Fibroblast of skin of back (primary cell): ENCODE measurements around the gene NRAP. TPM values are rescaled to one million over a fixed set of nuclear protein-coding genes. Genes with fewer than 3 reads are reported as not detected.

Experiments used
- DNase-seq: peaks from one replicate; pipeline ENCODE4 v3.0.0-alpha.2; 2013
- polyA plus RNA-seq, 2 experiments: library from polyadenylated mRNA; unstranded; fragments of 120-200 nt; gene quantifications; one replicate each; pipeline ENCODE4 v1.2.1, GENCODE V29; 2013; ENCODE audit not compliant: insufficient read length in 2 of 2

NRAP gene, protein sequence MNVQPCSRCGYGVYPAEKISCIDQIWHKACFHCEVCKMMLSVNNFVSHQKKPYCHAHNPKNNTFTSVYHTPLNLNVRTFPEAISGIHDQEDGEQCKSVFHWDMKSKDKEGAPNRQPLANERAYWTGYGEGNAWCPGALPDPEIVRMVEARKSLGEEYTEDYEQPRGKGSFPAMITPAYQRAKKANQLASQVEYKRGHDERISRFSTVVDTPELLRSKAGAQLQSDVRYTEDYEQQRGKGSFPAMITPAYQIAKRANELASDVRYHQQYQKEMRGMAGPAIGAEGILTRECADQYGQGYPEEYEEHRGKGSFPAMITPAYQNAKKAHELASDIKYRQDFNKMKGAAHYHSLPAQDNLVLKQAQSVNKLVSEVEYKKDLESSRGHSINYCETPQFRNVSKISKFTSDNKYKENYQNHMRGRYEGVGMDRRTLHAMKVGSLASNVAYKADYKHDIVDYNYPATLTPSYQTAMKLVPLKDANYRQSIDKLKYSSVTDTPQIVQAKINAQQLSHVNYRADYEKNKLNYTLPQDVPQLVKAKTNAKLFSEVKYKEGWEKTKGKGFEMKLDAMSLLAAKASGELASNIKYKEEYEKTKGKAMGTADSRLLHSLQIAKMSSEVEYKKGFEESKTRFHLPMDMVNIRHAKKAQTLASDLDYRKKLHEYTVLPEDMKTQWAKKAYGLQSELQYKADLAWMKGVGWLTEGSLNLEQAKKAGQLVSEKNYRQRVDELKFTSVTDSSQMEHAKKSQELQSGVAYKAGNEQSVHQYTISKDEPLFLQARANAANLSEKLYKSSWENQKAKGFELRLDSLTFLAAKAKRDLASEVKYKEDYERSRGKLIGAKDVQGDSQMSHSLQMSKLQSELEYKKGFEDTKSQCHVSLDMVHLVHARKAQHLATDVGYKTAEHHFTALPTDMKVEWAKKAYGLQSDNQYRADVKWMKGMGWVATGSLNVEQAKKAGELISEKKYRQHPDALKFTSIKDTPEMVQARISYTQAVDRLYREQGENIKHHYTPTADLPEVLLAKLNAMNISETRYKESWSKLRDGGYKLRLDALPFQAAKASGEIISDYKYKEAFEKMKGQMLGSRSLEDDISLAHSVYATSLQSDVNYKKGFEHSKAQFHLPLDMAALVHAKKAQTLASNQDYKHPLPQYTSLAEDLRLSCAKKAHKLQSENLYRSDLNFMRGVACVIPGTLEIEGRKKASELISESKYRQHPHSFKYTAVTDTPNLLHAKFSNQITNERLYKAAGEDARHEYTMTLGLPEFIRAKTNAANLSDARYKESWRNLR (N-terminal part only)
- polyA plus RNA-seq (2013, experiment 1 of 2; ENCODE audit: insufficient read length): 0.02 TPM
- 0.05 TPM for polyA plus RNA-seq (2013, experiment 2 of 2; ENCODE audit: insufficient read length)

DNA sequence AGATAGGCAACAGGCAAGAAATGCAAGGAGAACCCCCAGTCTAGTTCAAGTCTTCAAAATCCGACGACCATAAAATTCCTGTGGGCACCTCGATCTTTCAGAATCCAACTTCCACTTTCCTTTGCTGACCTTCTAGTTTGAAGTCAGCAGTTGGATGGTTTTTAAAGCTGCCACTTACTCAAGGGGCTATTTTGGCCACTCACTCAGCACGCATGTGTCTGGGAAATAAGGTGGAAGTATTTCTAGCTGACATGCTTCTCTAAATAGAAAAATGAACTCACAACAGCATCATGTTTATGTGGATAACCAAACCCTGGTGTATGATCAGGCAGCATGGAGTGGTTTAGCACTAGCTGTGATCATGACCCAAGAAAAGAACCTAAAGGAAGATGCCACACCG is at the start of gene NRAP:
Gene NRAP (minus strand): TSS at position 134 of the 400 bp plus-strand sequence. CDS start 159 bp downstream, outside the sequence.
- no peak for DNase-seq

DNA sequence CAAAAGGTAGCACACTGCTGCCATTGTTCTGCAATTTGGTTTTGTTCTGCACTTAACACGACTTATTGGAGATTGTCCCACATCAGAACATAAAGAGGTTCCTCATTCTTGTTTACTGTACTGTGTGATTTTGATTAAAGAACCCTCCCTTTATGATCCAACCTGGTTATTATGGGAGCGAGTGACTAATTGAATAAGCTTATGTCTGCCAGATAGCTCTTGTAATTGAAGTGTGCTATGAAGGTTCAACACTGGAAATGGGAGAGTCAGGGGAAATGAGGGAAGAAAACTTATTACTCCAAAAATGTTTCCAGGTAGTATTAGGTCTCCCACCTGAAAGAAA is 49.8 kb upstream of the NRAP start:
- no peak for DNase-seq

DNA sequence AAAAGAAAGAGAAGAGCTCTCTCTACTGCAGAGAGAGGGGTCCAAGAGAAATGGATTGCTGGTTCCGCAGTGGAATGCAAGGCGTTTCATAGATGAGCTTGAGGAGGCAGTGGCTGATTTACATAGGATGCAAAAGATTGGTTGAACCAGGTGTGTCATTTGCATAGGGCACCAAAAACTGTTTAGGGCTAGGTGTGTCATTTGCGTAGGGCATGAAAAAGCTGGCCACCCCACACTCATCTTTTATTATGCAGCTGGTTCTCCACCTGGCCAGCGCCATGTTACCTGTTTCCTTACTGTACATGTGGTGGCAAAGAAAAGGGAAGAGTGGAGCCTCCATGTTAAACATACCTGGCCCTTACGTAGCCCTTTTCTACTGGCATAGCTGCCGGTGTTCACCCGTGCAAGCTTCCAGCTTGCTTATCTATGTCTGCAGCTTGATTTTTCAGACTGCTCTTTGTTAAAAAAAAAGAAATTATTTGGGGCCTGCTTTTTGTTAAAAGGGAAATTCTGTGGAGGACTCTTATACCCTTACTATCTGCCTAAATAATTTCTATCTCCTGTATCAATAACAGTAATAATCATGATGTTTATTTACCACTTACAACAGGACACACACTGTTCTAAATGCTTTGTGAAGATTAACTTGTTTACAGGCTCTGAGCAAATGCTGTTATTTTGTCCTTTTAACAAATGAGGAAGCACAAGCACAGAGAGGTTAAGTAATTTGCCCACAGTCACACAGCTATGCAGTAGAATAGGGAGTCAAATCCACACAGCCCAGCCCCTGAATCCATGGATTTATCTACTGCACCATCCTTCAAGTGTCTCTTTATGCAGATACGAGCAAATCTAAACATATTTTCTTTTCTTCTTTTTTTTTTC is 49.2 kb upstream of the NRAP start:
- DNase-seq: no peak

DNA sequence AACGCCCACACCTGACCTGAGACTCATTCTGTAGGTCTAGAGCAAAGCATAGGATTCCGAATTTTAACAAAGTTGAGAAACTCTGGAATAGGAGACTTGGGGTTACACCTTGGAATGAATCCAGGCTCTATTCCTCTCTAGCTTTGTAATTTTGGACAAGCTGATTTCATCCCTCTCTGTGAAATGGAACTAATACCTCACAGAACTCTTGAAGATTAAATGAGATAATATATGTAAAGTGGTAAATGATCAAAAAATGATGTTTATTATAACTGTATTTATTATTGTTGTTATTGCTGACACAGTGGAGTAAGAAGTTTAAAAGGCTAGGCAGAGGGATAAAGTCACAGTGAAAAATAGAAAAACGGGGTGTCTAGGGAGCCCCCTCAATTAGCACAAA is 48.2 kb upstream of the NRAP start:
- DNase-seq: no peak

DNA sequence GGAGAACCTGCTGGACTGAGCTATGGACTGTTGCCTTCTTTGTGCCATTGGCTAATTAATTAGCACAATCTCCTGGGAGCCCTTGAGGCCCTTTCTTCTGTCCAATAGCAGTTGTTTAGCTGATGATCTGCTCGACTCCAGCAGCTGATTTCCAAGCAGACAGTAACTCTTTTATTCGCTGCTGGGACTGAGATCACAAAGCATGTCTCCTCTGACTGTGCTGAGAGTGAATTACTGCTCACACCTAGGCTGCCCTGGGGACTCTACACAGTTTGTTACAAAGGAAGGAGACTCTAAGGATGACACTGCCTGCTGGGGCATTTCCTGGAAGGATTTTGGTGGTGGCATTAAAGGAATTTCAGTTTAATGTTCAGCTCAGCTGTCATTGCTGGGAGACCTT is 47.3 kb upstream of the NRAP start:
- DNase-seq: no peak

DNA sequence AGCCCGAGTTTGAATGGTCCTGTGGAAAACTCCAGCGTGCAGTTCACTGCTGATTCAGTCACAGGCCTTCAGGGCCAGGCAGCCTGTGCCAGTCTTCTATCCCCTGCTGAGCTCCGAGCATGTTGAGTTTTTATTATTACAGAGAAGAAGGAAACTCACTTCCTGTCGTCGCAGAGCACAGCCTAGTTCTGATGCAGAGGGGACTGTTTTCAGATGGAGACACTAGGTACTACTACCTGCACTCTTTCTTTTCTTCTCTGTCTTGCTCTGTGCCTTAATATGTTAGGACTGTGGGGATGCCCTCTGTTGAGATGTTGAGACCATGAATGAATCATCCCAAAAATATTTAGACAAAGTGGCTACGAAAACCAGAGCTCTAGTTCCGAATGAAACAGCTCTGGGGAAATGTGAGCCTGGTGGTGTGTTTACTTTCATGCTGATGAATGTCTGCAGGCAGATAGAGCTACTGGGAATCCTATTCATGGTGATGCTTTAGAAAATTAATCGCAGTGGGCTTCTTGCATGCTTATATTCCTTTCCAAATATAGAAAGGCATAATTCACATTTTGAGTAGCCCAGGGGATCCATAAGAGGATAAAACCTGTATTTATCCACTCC is 45.5 kb upstream of the NRAP start:
- peak; percentile 87 for DNase-seq

DNA sequence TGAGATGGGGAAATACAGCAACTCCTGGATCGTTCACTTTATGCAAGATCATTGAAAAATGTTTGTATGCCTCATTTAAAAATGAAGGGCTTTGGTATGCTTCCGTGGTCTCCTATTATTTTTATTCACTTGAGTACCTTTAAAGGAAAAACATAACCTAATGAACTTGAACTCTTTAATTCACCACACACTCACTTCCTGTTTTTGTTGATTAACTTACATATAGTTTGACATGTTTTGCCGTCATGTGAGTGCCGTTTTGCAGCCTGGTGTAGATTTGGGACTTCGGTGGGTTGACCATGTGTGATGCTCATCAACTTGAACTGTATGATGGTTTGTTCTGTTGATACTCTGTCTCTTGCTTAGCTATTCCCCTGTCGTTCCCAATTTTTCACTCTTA is 44.8 kb upstream of the NRAP start:
- no peak for DNase-seq

DNA sequence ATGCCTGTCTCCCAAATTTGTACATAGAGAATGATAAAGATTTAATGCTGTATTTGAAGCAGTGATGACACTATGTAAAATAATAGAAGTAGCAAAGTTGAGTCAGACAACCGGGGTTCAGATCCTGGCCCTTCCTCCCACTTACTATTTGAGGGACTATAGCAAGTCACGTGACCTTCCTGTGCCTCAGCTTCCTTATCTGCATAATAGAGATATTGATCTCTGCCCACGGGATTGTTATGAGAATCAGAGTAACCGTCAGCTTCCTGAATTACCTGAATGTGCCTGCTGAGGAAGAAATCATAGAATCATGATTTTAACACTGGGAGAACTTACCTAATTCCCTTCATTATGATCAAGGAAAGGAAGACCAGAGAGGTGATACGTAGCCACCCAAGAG is 42.8 kb upstream of the NRAP start:
- DNase-seq: no peak

DNA sequence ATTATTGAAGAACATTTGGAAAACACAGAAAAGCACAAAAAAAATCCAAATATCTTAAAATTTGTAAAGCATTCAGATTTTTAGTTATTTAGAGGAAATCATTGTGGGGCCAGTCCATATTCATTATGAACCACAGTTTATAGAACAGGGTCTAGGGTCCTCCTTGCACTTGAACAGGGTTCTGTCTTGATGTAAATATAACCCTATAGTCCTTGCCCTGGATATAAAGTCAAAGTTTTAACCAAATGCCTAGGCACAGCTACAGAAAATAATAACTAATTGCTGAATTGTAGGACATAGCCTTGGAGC is 41.5 kb upstream of the NRAP start:
- DNase-seq: no peak

DNA sequence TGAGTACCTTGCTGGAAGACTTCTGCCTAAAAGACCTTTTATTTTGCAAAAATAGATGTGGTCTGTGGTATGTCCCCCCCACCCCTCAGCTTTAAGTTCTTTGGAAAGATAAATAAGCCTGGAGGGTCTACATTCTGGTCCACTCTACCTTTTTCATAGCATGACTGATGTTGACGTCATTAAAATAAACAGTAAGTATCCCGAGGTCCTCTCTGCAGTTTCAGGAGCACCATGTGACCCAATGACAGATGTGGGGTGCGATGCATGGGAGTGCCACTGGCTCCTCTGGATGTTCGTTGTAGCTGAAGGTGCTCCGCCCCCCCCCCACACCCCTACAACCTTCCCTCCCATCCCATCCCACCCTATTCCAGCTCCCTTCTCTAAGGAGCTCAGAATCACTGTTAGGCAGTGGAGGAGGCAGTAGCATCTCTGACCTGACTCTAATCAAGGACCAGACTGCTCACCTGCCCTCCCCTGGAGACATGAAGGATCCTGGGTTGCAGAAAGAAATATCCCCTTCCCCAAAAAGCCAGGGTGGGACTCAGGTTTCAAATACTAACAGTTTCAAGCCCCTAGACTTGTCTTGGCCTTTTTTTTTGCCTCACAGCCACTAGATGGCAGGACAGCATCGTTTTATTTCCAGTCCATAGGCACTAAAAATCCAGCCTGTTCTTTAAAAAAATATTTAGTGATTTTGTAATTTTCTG is 40.9 kb upstream of the NRAP start:
- DNase-seq: peak; percentile 52

DNA sequence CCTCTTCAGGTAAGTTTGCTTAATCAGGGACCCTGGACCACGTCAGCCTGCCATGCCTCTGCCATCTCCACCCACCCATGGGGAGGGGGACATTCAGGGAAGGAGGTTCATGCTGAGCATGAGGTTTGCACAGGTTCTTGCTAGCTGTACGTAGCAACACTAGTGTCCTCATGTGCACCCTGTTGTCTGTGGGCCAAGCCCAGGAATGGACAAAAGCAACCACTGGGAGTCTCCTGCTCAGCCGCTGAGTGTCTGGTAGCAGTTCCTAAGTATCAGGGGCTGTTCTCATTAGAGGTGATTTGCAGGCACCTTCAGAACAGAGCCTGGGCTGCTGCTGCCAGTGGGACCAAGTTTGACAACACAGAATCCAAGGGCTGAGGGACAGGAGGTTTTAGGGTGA is 33.8 kb upstream of the NRAP start:
- DNase-seq: no peak

DNA sequence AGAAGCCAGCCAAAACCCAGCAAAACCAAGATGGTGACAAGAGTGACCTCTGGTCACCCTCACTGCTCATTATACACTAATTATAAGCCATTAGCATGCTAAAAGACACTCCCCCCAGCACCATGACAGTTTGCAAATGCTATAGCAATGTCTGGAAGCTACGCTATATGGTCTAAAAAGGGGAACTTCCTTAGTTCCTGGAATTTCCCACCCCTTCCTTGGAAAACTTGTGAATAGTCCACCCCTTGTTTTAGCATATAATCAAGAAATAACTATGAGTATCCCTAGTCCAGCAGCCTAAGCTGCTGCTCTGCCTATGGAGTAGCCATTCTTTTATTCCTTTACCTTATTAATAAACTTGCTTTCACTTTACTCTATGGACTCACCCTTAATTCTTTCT is 31.9 kb upstream of the NRAP start:
- no peak for DNase-seq

DNA sequence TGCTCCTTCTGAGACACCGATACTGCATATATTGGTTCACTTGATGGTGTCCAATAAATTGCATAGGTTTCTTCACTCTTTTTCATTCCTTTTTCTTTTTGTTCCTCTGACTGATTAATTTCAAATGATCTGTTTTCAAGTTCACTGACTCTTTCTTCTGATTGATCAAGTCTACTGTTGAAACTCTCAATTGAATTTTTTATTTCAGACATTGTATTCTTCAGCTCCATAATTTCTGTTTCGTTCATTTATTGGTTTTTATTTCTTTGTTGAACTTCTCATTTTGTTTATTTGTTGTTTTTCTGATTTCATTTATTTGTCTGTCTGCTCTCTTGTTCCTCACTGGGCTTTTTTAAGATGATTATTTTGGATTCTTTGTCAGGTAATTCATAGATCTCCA is 29.5 kb upstream of the NRAP start:
- no peak for DNase-seq

DNA sequence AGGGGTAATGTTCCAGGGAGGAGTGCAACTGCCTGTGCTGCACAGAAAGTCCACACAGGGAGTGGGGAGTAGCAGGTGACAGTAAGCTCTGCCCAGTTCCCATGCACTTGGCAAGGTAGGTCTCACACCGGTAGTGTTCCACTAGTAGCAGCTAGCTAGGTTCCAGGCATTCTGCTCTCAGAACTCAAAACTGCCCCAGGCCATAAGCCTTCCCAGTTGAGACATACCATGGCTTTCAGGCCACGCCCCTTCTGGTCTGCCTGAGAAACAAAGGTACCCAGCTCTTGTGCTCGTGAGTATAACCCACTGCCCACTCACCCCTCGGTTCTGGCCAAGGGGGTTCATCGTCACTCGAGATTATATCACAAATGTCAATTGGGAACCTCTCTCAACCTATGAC is 28.4 kb upstream of the NRAP start:
- no peak for DNase-seq

DNA sequence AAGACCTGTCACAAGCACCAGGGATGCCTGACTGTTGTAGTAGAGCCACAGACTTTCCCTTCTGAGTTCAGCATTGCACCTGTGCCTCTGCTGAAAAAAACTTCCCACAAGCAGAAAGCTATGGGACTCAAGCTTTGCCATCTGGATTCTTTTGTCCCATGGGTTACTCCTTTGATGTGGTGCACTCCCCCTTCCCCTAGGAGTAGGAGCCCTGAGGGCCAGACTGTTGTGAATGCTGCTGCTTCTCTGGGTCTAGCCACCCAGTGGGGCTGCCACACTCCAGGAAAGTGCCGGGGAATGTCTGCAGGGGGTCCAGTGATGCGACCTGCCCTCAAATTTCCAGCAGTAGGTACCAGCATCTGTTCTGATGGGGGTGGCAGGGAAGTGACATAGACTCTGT is 27.5 kb upstream of the NRAP start:
- DNase-seq: no peak

DNA sequence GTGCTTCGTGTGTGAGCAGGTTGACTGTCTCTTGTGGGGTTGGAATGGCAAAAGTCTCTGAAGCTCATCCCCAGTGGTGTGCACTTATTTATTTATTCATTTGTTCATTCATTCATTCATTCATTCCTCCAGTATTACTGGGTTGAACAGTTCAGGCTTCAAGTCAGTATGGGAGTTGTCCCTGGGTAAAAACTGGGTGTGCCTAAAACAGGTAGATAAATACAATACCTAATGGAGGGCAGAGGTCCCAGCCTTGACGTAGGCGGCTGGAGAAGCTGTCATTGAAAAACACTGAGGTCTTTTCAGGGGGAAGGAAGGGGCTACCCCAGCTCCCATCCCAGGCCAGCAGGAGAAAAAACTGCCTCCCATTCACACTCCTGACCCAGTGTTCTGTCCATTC is 26.9 kb upstream of the NRAP start:
- no peak for DNase-seq

DNA sequence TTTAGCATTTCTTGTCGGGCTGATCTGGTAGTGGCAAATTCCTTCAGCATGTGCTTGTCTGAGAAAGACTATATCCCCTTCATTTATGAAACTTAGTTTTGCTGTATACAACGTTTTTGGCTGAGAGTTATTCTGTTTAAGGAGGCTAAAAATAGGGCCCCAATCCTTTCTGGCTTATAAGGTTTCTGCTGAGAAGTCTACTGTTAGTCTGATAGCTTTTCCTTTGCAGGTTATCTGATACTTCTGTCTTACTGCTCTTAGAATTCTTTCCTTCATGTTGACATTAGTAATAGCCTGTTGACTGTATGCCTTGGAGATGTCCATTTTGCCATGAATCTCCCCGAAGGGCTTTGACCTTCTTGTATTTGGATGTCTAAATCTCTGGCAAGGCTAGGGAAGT is 25.7 kb upstream of the NRAP start:
- no peak for DNase-seq

DNA sequence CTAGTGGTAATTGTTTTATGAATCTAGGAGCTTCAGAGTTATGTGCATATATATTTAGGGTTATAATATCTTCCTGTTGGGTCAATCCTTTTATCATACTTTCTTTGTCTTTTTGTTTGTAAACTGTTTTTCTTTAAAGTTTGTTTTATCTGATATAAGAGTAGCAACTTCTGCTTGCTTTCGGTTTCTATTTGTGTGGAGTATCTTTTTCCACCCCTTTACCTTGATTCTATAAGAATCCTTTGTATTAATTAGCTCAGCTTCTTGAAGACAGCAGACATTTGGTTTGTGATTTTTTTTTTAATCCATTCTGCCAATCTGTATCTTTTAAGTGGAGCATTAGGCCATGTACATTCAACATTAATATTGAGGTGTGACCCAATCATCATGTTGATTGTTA is 25.2 kb upstream of the NRAP start:
- DNase-seq: no peak

DNA sequence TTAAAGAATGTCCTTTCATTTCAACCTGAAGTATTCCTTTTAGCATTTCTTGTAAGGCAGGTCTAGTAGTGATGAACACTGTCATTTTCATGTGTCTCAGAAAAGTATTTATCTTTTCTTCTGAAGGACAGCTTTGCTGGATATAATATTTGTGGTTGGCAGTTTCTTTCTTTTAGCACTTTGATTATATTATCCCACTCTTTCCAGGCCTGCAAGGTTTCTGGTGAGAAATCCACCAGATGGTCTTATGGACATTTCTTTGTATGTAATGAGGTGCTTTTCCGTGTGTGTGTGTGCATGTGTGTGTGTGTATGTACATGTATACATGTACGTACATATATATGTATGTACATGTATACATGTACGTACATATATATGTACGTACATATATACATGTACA is 23.2 kb upstream of the NRAP start:
- DNase-seq: no peak

DNA sequence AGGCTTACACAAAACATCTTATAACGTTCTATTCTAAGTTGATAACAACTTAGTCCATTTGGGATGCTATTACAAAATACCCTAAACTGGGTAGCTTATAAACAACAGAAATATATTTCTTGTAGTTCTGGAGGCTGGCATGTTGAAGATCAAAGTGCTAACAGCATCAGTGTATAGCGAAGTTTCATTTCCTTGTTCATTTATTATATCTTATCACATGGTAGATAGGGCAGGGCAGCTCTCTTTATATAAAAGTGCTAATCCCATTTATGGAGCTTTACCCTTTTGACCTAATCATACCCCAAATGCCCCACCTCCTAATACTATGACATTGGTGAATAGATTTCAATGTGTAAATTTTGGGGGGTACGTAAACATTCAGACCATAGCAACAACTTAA is 22.2 kb upstream of the NRAP start:
- no peak for DNase-seq

DNA sequence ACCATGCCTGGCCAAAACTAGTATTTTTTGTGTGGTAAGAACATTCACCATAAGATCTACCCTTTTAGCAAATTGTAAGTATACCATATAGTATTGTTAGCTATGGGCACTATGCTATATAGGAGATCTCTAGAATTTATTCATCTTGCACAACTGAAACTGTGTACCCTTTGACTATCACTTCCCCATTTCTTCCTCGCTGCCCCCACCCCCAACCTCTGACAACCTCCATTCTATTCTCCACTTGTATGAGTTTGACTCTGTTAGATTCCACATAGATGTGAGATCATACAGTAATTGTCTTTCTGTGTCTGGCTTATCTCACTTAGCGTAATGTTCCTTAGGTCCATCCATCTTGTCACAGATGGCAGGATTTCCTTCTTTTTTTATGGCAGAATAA is 19.5 kb upstream of the NRAP start:
- DNase-seq: no peak
